ENCODE measurements around the gene PP2D1.

GRCh38 chr3:20023623-20024405 is 11.8 kb upstream of the PP2D1 start:
- TF ChIP-seq CTCF (IDR thresholded peaks at IDR 0.05; ENCODE audit: extremely low read depth in 1 of 2, insufficient read depth in 1 of 2, low read depth in 1 of 2, low read length in 2 of 2): no peak
- TF ChIP-seq POLR2AphosphoS5 (IDR thresholded peaks at IDR 0.05; ENCODE audit: insufficient read depth, low read depth, low read length): no peak
- TF ChIP-seq POLR2A (IDR thresholded peaks at IDR 0.05; ENCODE audit: low read depth, low read length): no peak
- no peak for TF ChIP-seq EZH2 (IDR thresholded peaks at IDR 0.05; ENCODE audit: borderline replicate concordance, low read depth, low read length, severe bottlenecking)
- TF ChIP-seq MAX (IDR thresholded peaks at IDR 0.05; ENCODE audit: insufficient read depth, insufficient read length): no peak
- no peak for TF ChIP-seq FOS (IDR thresholded peaks at IDR 0.05; ENCODE audit: borderline replicate concordance, insufficient read depth, low read length)
- no peak for TF ChIP-seq MYC (IDR thresholded peaks at IDR 0.05; ENCODE audit: low read depth, low read length)
- no peak for TF ChIP-seq GATA2 (IDR thresholded peaks at IDR 0.05; ENCODE audit: insufficient read depth, insufficient read length, low read depth, low read length)
- TF ChIP-seq JUN (IDR thresholded peaks at IDR 0.05; ENCODE audit: borderline replicate concordance, insufficient read depth, insufficient read length, low read depth): no peak
